Heart right ventricle (tissue), 16 donors: ENCODE measurements around the gene IL12RB2. TPM values are rescaled to one million over a fixed set of nuclear protein-coding genes. Genes with fewer than 3 reads are reported as not detected.
A peak's percentile ranks its signal among the peaks of the same experiment; 100 is the strongest.

Experiments used
- ATAC-seq, 8 donors: fragments of 200-7000 bp; cut with Tn5 transposase; one replicate each; pipeline ENCODE4 v1.9.1; 2020; ENCODE audit warnings: mild to moderate bottlenecking in 8 of 8, moderate library complexity in 8 of 8, moderate number of reproducible peaks in 1 of 8
- DNase-seq, 2 donors: peaks; one replicate each; pipeline ENCODE4 v3.0.0-alpha.2; 2020
- H3K27ac ChIP-seq, 10 donors: fragments of 200-600 bp; sonication (generic) in 2 of 10; one replicate each; pipeline versions ENCODE4 v1.5.0 to v1.8.0; 2020 to 2022; ENCODE audit warnings: mild to moderate bottlenecking in 3 of 10
- H3K27me3 ChIP-seq, 7 donors: fragments of 200-600 bp; one replicate each; pipeline ENCODE4 v1.8.0; 2021 to 2022; ENCODE audit warnings: mild to moderate bottlenecking in 2 of 7
- H3K36me3 ChIP-seq, 9 donors: fragments of 200-600 bp; sonication (generic) in 1 of 9; one replicate each; pipeline versions ENCODE4 v1.5.0 to v1.8.0; 2020 to 2022; ENCODE audit warnings: mild to moderate bottlenecking in 2 of 9
- H3K4me1 ChIP-seq, 9 donors: fragments of 200-600 bp; sonication (generic) in 1 of 9; one replicate each; pipeline versions ENCODE4 v1.5.0 to v1.8.0; 2020 to 2022; ENCODE audit warnings: mild to moderate bottlenecking in 4 of 9
- H3K4me3 ChIP-seq, 10 donors: fragments of 200-600 bp; sonication (generic) in 2 of 10; one replicate each; pipeline versions ENCODE4 v1.5.0 to v1.8.0; 2020 to 2022; ENCODE audit warnings: mild to moderate bottlenecking in 7 of 10, moderate library complexity in 2 of 10
- H3K9me3 ChIP-seq, 11 donors: fragments of 200-600 bp in 10 of 11; sonication (generic) in 2 of 11; one replicate each; pipeline versions ENCODE4 v1.5.0 to v1.8.0; 2013 to 2022; ENCODE audit warnings: mild to moderate bottlenecking in 2 of 11, control low read depth in 1 of 11, moderate library complexity in 1 of 11
- CTCF ChIP-seq, 9 donors: fragments of 200-600 bp; sonication (generic) in 2 of 9; IDR thresholded peaks; one replicate each; pipeline versions ENCODE4 v1.5.0 to v1.8.0; 2021 to 2022; ENCODE audit warnings: antibody characterized with exemption in 9 of 9, mild to moderate bottlenecking in 5 of 9, moderate library complexity in 1 of 9
- WGBS, 2 donors: extraction: QIAGEN DNeasy Blood & Tissue Kit; methylation state at CpG; one replicate each; pipeline ENCODE4 v1.1.7; 2013; ENCODE audit warnings: inconsistent platforms in 1 of 2; 5-methylcytosine and 5-hydroxymethylcytosine counted together
- intact Hi-C, 10 donors: fragments of 100-400 bp; cut with DNase I; formaldehyde crosslinking; loops; one replicate each; pipeline versions ENCODE4 v1.11.1 to v1.14.2; 2022
- long read RNA-seq, 3 donors: library from polyadenylated mRNA; unstranded; transcript quantifications; one replicate each; pipeline ENCODE4 v2.0.0, GENCODE V29; 2020 to 2021
- polyA plus RNA-seq, 2 donors: library from polyadenylated mRNA; stranded (reverse); fragments of 200-250 nt; gene quantifications; one replicate each; pipeline ENCODE4 v1.2.3, GENCODE V29; 2013
- total RNA-seq, 10 donors: library from RNA; stranded (reverse); fragmentation: NEBNext Ultra II Directional in 3 of 10; extraction: Animal tissue kit (Norgen Biotek cat#: 25700) in 3 of 10; gene quantifications; one replicate each; pipeline versions ENCODE4 v1.2.1 to v1.2.4, GENCODE V29; 2021 to 2023
- donor health status: Arrhythmogenic right ventricular cardiomyopathy.
- donor health status: ischemic (EF 13 %, LVEDD 7.1; RV severe dilation, severe dysfunction).
- donor health status: healthy with polysubstance abuse.
- donor health status: DM: no; HTN: yes; CAD: no.
- donor health status: DM: no; HTN: no; CAD: no.
- donor health status: ischemic (EF 25% LVEDD 6.9; RV normal size, moderate dysfunction).
- donor health status: ischemic (EF 25% LVEDD 5.7; RV mildly dilated, moderate dysfunction).
- donor health status: healthy.
- donor health status: DM: yes; HTN: yes; CAD: no.
- donor health status: Ischemic cardiomyopathy.
- donor health status: ischemic (EF 35%, LVEDD 5.7; RV mildly dilated, moderate dysfunction).
- donor health status: nonischemic (EF 11% LVEDD 7.7; RV severe dilation, severe dysfunction).
- donor health status: DM: yes; HTN: yes; CAD: no.
- donor health status: PGD.
- donor health status: ischemic (EF 29% LVEDD 5.4; RV normal size, mild dysfunction).
- donor health status: nonischemic (EF 23%, LVEDD 6.1; RV moderate dilation, normal function).

The IL12RB2 gene, protein sequence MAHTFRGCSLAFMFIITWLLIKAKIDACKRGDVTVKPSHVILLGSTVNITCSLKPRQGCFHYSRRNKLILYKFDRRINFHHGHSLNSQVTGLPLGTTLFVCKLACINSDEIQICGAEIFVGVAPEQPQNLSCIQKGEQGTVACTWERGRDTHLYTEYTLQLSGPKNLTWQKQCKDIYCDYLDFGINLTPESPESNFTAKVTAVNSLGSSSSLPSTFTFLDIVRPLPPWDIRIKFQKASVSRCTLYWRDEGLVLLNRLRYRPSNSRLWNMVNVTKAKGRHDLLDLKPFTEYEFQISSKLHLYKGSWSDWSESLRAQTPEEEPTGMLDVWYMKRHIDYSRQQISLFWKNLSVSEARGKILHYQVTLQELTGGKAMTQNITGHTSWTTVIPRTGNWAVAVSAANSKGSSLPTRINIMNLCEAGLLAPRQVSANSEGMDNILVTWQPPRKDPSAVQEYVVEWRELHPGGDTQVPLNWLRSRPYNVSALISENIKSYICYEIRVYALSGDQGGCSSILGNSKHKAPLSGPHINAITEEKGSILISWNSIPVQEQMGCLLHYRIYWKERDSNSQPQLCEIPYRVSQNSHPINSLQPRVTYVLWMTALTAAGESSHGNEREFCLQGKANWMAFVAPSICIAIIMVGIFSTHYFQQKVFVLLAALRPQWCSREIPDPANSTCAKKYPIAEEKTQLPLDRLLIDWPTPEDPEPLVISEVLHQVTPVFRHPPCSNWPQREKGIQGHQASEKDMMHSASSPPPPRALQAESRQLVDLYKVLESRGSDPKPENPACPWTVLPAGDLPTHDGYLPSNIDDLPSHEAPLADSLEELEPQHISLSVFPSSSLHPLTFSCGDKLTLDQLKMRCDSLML
- total RNA-seq = 1 to 10 TPM in 1 of 10 donors, under 1 TPM in 9; 0.15 to 1.2 (median 0.33) TPM
- polyA plus RNA-seq = under 1 TPM in 1 of 2 donors, not detected in 1; 0.09 TPM
- long read RNA-seq, donor 1 = 0 reads
- long read RNA-seq, donor 2 = 0 reads
- long read RNA-seq, donor 3, partial matches to known transcripts = 0 of 4 reads
- long read RNA-seq, donor 3, other reads (novel, unspliced or antisense) = 4 of 4 reads

- H3K27ac ChIP-seq = peak within 1 kb of the TSS in 1 of 10 donors; percentile 63
Measured at GRCh38 chr1:67307251-67308060, at the start of gene IL12RB2. IL12RB2 (plus strand) TSS chr1:67307873; CDS start chr1:67320369, 12,496 bp downstream.

GRCh38 chr1:67261680-67262079 is 46.0 kb upstream of the IL12RB2 start:
- Histone ChIP-seq H3K9me3 (no peaks in the 10 kb centered on the region), H3K4me3 (no peak overlapping the region), H3K36me3 (no peaks in the 10 kb centered on the region), H3K27me3 (peaks cover 0 to 13% (median 0%) of the 10 kb centered on the region in 7 donors), H3K27ac (no peak overlapping the region), H3K4me1 (no peaks in the 10 kb centered on the region)
- DNase-seq = no peak
- 42 to 48% methylated on average over 4 of the region's 4 CpGs for WGBS, 2 donors
- intact Hi-C loops = no loop called here
- TF ChIP-seq CTCF (IDR thresholded peaks at IDR 0.05) = no peak
- ATAC-seq = no peak

More at GRCh38 chr1:67307251-67308060, at the start of gene IL12RB2:
- ATAC-seq (peak in 7 of 8 donors; percentile 34 to 88 (median 55)), DNase-seq (peak in 1 of 2 donors; percentile 12)
- Histone ChIP-seq H3K9me3 (no peaks in the 10 kb centered on the region), H3K36me3 (no peaks in the 10 kb centered on the region), H3K4me1 (peaks cover 0 to 20% (median 5%) of the 10 kb centered on the region in 9 donors), H3K27me3 (peaks cover 9 to 48% (median 24%) of the 10 kb centered on the region in 7 donors), H3K4me3 (peak within 1 kb of the TSS in 9 of 10 donors; percentile 27 to 56 (median 49))
- 4% methylated on average over 75 of the region's 75 CpGs for WGBS, 2 donors
- TF ChIP-seq CTCF (IDR thresholded peaks at IDR 0.05) = no peak
- intact Hi-C loops = no loop called here

- intact Hi-C loops = no loop called here
- 83 to 84% methylated on average over 5 of the region's 5 CpGs for WGBS, 2 donors
- H3K27me3 ChIP-seq = peaks cover 0 to 13% (median 0%) of the 10 kb centered on the region in 7 donors
- H3K36me3 ChIP-seq = no peaks in the 10 kb centered on the region
- TF ChIP-seq CTCF (IDR thresholded peaks at IDR 0.05) = no peak
- H3K4me1 ChIP-seq = no peaks in the 10 kb centered on the region
- no peak overlapping the region for H3K4me3 ChIP-seq
- DNase-seq (no peak), ATAC-seq (no peak)
- H3K27ac ChIP-seq = no peak overlapping the region
- no peaks in the 10 kb centered on the region for H3K9me3 ChIP-seq
Measured at GRCh38 chr1:67262735-67263134, 44.9 kb upstream of the IL12RB2 start.
